ENCODE data around the gene BPIFB2. TPM values are rescaled to one million over a fixed set of nuclear protein-coding genes. Genes with fewer than 3 reads are reported as not detected.

Gene BPIFB2
- total and polyA plus RNA-seq, 2 donors (not counting 3 experiments of a cell fraction or from before 2014, with no cell fraction given), result not detected

DNA sequence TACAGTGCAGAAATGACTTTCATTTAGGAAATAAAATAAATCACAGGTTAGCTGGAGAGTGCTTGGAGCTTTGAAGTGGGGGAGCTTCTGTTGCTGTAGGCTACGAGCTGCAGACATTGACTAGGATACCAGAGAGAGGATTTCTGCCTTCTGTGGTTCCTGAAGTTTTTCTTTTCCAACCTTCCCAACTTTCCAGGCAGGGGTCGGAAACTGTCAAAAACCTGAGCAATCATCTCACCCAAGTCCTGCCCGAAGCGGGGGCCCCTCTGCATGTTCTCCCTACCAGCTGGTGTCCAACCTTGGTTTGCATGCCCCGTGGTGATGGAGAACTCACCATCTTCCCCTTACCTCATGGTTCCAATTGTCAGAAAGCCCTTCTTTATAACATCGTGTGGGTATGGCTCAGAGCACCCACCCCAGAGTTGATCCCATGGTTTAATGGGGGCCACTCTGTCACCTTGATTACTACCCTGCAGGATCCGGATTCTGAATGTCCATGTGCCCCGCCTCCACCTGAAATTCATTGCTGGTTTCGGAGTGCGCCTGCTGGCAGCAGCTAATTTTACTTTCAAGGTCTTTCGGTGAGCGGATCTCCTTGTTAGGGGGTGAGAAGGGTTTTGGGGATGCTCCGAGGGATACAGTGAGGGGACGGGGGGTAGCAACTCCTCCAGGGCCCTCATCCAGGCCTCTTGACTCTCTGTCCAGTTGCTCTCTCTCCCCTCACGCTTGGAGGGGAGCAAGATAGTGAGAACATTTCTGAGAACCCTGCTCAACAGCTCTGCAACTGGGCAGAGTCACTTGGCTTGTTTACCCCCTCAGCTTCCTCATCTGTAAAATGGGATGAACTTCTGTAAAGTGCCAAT is 5.1 kb downstream of the BPIFB2 start:
- H3K9me1 ChIP-seq (replicated peaks; ENCODE audit: control insufficient read depth, extremely low read depth, insufficient read depth, low read length), result no peaks in the 10 kb centered on the region
- BruUV-seq (replicated peaks), result no TSS peak
- no peaks in the 10 kb centered on the region for H3K27me3 ChIP-seq (ENCODE audit: control insufficient read depth in 2 of 2, insufficient read depth in 2 of 2, low read length in 2 of 2)
- H3K9me3 ChIP-seq (replicated peaks; ENCODE audit: control insufficient read depth, insufficient read depth, low read length), result no peaks in the 10 kb centered on the region
- intact Hi-C loops (cut with micrococcal nuclease), result no loop called here
- FAIRE-seq, result no peak
- H3K4me3 ChIP-seq (replicated peaks in 1 of 3; ENCODE audit: insufficient read depth in 1 of 3, low read depth in 1 of 3, low read length in 3 of 3), result no peak overlapping the region
- ChIA-PET CTCF (interaction anchor here (1.3 to 1.5 kb wide), 3 partner anchors 26 to 110 kb away, joined by 3 to 5 read pairs (median 4); no protein-coding TSS in a partner anchor), POLR2A (no interaction called here)
- no peaks in the 10 kb centered on the region for H3K36me3 ChIP-seq (ENCODE audit: control insufficient read depth in 2 of 2, extremely low read depth in 1 of 2, insufficient read depth in 2 of 2, low read length in 2 of 2)
- no peak overlapping the region for H3K27ac ChIP-seq (ENCODE audit: insufficient read depth, low read depth, low read length)
- no peak for DNase-seq (ENCODE audit: low read depth, low spot score)
- no peak overlapping the region for H2AFZ ChIP-seq (ENCODE audit: low read depth, low read length)
- no peak overlapping the region for H3K9ac ChIP-seq (replicated peaks; ENCODE audit: extremely low read depth, insufficient read depth, low read length)
- H4K20me1 ChIP-seq (replicated peaks; ENCODE audit: control insufficient read depth, extremely low read depth, insufficient read depth, low read length), result no peaks in the 10 kb centered on the region
- dilution Hi-C loops (cut with MboI; ENCODE audit: extremely low pct_ligation_motif_present, low sequenced_read_pairs), result no loop called here
- TF ChIP-seq EZH2 (IDR thresholded peaks at IDR 0.05; ENCODE audit: borderline replicate concordance, low read depth, low read length, severe bottlenecking) (no peak), GATA2 (IDR thresholded peaks at IDR 0.05; ENCODE audit: insufficient read depth, insufficient read length, low read depth, low read length) (no peak), POLR2AphosphoS5 (IDR thresholded peaks at IDR 0.05; ENCODE audit: insufficient read depth, low read depth, low read length) (no peak), POLR2A (IDR thresholded peaks at IDR 0.05; ENCODE audit: low read depth, low read length) (no peak), JUN (IDR thresholded peaks at IDR 0.05; ENCODE audit: borderline replicate concordance, insufficient read depth, insufficient read length, low read depth) (no peak), MYC (IDR thresholded peaks at IDR 0.05; ENCODE audit: low read depth, low read length) (no peak), FOS (IDR thresholded peaks at IDR 0.05; ENCODE audit: borderline replicate concordance, insufficient read depth, low read length) (no peak)
- TF ChIP-seq, protein P1, sequence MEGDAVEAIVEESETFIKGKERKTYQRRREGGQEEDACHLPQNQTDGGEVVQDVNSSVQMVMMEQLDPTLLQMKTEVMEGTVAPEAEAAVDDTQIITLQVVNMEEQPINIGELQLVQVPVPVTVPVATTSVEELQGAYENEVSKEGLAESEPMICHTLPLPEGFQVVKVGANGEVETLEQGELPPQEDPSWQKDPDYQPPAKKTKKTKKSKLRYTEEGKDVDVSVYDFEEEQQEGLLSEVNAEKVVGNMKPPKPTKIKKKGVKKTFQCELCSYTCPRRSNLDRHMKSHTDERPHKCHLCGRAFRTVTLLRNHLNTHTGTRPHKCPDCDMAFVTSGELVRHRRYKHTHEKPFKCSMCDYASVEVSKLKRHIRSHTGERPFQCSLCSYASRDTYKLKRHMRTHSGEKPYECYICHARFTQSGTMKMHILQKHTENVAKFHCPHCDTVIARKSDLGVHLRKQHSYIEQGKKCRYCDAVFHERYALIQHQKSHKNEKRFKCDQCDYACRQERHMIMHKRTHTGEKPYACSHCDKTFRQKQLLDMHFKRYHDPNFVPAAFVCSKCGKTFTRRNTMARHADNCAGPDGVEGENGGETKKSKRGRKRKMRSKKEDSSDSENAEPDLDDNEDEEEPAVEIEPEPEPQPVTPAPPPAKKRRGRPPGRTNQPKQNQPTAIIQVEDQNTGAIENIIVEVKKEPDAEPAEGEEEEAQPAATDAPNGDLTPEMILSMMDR (IDR thresholded peaks at IDR 0.05; ENCODE audit: extremely low read depth in 1 of 2, insufficient read depth in 1 of 2, low read depth in 1 of 2, low read length in 2 of 2), result no peak
- TF ChIP-seq, protein P2, sequence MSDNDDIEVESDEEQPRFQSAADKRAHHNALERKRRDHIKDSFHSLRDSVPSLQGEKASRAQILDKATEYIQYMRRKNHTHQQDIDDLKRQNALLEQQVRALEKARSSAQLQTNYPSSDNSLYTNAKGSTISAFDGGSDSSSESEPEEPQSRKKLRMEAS (IDR thresholded peaks at IDR 0.05; ENCODE audit: insufficient read depth, insufficient read length), result no peak
- no peak overlapping the region for H3K4me2 ChIP-seq (ENCODE audit: insufficient read depth, low read length)
- H3K79me2 ChIP-seq (ENCODE audit: control insufficient read depth, insufficient read depth, low read length), result no peaks in the 10 kb centered on the region
- H3K4me1 ChIP-seq (ENCODE audit: control insufficient read depth, extremely low read depth, insufficient read depth, low read length), result no peaks in the 10 kb centered on the region

Measured in endothelial cell of umbilical vein (primary cell).